Cerebellar nuclear complex (tissue), 1 donor: ENCODE measurements around the gene NFASC.

Experiments used
- DNase-seq, 2 experiments: peaks; one replicate each; lab custom pipeline; 2025; lab: John Stamatoyannopoulos, UW

Gene NFASC

DNA sequence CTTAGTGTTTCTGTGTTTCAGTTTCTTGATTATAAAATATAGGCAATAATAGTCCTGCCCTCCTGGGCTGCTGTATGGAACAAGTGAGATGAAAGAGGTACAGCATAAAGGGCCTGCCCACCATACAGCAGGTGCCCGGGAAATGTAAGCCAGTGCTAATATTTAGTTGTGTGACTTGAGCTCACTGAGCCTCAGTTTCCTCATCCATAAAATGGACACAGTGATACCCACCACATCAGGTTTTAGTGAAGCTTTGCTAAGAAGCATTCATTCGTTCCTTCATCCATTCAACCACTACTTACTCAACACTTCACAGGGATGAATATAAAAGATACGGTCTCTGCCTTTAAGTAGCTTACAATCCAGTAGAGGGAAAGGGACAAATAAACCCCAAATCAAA is 192.2 kb downstream of the NFASC start:
- no peak for DNase-seq

DNA sequence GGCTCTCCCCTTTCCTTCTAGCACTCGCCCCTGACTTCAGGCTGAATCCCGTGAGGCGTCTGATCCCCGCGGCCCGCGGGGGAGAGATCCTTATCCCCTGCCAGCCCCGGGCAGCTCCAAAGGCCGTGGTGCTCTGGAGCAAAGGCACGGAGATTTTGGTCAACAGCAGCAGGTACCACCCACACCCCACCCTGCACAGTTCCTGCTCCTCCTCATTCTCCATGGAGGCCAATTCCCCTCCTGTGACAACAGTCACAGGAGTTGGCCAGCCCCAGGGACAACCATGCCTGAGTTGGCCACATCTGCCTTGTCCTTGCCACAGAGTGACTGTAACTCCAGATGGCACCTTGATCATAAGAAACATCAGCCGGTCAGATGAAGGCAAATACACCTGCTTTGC is 193.6 kb downstream of the NFASC start:
- DNase-seq = no peak

DNA sequence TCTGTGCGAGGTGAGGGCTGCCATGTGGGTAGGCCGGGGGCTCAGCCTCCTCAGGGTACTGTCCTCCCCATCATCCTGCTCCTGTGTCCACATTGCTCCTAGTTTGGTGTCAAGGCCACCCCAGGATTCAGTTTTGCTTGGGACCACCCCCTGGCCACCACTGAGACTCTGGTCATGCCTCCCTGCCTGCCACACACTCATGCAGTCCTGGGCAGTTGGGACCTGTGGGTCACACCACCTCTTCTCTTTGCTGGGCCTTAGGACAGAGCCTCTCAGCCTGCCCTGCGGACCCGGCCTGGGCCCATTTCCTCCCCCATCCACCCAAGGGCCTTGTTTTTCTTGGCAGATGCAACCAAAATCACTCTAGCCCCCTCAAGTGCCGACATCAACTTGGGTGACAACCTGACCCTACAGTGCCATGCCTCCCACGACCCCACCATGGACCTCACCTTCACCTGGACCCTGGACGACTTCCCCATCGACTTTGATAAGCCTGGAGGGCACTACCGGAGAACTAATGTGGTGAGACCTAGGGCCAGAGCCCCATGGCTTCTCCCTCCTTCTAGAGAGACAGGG is 194.2 kb downstream of the NFASC start:
- DNase-seq = no peak

DNA sequence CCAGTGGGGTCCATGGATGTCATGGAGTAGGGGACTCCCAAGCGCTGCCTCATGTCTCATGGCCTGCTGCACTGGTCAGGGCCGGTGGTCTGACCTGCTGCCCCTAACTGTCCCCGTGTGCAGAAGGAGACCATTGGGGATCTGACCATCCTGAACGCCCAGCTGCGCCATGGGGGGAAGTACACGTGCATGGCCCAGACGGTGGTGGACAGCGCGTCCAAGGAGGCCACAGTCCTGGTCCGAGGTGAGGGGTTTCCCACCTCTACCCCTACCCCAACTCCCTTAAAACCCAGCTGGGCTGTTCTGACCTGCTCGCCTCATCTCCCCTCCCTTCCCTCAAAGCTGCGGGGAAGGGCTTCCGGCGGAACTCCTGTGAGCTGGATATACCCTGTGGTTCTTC is 195.0 kb downstream of the NFASC start:
- DNase-seq = no peak

DNA sequence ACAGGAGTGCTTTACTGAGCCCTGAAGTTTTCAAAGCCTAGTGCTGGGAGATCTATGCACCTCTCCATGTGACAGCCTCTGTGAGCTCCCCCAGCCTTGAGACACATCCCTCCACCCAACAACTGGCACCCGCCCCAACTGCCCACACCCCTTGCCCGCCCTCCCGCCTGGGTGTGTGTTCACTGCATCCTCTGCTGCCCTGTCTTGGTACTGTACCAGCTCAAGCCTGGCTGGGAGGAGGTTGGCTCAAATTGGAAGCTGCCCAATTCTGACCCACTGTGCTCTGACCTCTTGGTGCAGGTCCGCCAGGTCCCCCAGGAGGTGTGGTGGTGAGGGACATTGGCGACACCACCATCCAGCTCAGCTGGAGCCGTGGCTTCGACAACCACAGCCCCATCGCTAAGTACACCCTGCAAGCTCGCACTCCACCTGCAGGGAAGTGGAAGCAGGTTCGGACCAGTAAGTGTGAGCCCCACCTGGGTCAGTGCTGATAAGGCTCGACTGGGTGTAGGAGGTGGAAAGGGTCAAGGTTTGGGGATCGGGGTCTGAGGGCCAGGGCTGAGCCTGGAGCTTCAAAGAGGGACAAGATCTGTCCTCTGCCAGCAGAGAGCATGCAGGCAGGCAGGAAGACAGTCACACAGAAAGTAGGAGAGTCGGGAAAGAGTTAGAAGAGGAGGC is 195.6 kb downstream of the NFASC start:
- DNase-seq = no peak

DNA sequence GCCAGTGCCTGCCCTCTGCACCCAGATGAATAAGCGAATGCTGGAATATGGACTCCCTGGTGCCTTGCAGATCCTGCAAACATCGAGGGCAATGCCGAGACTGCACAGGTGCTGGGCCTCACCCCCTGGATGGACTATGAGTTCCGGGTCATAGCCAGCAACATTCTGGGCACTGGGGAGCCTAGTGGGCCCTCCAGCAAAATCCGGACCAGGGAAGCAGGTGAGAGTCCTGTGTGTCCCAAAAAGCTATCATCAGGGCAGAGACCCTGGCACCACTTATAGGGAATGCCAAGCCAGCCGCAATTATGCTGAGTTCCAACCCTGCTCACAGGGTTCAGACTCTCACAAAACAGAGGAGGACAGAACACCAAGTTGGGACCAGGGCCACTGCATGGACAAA is 196.4 kb downstream of the NFASC start:
- no peak for DNase-seq

DNA sequence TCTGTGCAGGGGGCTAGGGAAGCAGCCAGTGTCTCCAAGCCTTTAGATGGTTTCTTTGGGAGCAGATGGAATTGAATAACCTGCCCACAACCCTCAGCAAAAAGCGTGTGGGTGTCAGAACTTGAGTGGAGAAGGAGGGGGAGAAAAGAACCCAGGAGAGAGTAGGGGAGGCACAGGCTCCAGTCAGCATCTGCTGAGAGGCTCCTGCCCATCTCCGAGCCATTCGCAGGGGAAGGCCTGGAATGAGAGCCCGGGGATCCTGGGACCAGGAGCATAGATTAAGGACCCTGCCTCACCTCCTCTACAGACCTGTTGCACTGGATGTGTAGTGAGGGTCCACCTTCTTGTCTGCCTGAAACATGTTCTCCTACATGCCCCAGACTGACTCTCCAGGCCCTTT is 197.3 kb downstream of the NFASC start:
- DNase-seq = no peak

DNA sequence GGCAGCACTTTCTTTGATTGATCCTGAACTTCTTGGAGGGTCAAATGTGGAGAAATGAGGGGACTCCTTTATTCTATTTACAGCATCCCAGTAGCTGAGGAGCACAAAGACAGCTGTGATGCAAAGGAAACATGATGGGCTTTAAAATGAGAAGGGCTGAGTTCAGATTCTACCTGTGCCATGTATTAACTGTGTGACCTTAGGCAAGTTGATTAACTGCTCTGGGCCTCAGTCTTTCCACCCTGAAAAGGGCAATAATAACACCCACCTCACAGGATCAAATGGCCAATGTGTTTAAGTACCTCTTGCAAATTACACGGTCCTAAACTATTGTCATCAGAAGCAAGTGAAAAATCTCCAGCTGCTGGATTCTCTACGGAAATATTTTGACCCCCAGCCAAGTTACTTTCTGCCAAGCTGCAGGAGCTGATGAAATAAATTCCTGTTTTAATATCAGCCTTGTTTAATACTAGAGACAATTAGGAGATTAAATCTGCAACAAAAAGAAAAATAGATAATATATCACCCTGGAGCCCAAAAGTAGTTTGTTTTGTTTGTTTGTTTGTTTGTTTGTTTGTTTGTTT is 197.9 kb downstream of the NFASC start:
- no peak for DNase-seq

DNA sequence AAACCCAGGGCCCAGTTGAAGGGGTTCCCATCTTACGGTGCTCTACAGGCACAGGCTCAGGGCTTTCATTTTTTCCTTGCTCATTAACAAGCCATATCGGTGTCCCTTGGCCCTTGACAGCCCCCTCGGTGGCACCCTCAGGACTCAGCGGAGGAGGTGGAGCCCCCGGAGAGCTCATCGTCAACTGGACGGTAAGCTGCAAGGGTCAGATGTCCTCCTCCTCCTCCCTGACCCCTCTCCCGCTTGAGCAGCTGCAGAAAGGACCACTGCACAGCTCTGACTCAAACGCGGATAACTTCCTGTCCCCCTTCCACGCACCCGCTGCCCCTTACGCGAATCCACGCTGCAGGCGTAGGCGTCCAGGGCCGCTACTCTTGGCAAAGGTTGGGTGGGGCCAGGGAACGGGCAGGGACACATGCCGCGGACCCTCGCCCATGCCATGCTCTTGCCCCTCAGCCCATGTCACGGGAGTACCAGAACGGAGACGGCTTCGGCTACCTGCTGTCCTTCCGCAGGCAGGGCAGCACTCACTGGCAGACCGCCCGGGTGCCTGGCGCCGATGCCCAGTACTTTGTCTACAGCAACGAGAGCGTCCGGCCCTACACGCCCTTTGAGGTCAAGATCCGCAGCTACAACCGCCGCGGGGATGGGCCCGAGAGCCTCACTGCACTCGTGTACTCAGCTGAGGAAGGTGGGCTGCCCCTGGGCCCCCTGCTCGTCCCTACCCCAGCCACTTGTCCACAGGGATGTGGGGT is 198.9 kb downstream of the NFASC start:
- peak in 1 of 2 experiments; percentile 24 for DNase-seq

DNA sequence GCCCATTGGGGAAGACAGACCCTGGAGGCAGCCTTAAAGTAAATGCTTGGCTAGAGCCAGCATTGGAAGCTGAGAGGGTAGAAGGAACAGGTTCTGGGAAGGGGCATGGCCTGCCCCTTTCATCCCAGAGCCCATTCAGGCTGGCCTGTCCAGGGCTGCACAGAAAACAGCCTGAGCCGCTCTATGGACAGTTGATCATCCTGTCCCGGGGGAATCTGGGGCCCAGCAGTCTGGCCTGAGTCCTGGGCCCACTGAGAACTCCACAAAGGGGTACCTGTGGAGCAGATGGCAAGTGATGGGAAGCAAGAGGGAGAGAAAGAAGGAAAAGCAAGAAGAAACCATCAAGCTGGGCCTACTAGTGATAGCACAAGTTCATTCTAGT is 200.4 kb downstream of the NFASC start:
- no peak for DNase-seq

DNA sequence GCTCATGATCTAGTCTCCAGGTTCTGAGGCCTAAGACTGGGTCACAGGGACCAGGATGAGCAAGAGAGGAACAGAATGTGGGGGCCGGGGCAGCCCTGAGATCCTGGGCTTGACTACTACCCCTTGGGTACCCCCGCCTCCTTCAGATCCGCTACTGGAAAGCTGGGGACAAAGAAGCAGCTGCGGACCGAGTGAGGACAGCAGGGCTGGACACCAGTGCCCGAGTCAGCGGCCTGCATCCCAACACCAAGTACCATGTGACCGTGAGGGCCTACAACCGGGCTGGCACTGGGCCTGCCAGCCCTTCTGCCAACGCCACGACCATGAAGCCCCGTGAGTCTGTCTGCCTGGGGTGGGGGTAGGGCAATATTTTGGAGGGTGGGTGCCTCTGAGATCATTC is 201.1 kb downstream of the NFASC start:
- no peak for DNase-seq

DNA sequence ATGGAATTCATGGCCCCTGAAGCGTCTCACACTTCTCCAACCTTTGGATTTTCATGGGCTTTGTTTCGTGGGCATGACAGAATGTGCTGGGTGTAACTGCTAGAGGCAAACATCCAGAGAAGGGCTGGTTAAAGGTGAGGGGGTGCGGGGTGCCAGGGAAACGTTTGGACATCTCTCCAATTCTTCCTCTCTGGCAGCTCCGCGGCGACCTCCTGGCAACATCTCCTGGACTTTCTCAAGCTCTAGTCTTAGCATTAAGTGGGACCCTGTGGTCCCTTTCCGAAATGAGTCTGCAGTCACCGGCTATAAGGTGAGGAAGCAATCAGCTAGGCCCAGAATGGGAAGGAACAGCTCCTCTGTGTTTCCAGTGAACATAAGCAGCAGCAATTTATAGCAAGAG is 201.6 kb downstream of the NFASC start:
- no peak for DNase-seq
